UCSD-AML1 (cell line): Measurements from ENCODE around the gene TENM4.

Experiments
- DNase-seq: peaks from one replicate; lab custom pipeline; 2025; ENCODE audit not compliant: unreplicated experiment; lab: John Stamatoyannopoulos, UW

The TENM4 gene

DNA sequence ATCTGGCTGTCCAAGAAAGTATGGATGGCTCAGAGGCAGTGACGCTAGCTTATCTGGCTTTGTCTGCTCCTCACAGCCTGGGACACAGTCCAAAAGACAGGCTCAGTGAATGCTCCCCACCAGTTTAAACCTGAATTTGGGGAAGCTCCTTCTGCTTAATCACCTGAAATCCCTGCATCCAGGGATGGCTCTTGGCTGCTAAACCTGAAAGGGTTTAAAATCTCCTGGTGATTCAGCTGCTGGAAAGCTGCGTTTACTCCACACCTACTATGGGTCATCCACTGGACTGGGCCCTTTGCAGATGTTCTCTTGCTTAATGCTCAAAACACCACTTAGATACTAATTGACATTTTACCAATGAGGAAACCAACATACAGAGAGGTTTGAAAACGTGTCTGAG is 564.2 kb downstream of the TENM4 start:
- DNase-seq = no peak

- DNase-seq = no peak
Measured at GRCh38 chr11:78870655-78871054, 570.2 kb downstream of the TENM4 start.

DNA sequence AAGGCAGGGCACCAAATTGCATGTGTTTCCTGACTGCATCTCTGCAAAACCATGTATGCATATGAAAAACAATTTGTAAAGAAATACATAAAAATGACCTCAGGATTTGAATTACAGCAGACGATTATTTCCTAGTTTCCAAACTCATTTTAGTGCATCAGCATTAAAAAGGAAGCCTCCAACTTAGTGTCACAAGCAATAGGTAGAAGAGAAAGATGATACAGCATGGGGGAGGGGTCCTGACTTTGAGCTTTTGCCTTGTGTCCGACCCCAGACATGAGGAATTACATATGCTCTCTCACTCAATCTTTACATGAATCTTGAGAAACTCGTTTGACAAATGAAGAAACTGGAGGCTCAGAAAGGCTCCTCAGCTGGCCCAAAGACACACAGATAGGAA is 571.5 kb downstream of the TENM4 start:
- no peak for DNase-seq

- no peak for DNase-seq
Measured at GRCh38 chr11:78868563-78868962, 572.3 kb downstream of the TENM4 start.

GRCh38 chr11:78860720-78861422 is 580.0 kb downstream of the TENM4 start:
- DNase-seq = no peak

- no peak for DNase-seq
Measured at GRCh38 chr11:78857688-78858087, 583.1 kb downstream of the TENM4 start.

- DNase-seq = no peak
Measured at GRCh38 chr11:78856211-78856610, 584.6 kb downstream of the TENM4 start.

DNA sequence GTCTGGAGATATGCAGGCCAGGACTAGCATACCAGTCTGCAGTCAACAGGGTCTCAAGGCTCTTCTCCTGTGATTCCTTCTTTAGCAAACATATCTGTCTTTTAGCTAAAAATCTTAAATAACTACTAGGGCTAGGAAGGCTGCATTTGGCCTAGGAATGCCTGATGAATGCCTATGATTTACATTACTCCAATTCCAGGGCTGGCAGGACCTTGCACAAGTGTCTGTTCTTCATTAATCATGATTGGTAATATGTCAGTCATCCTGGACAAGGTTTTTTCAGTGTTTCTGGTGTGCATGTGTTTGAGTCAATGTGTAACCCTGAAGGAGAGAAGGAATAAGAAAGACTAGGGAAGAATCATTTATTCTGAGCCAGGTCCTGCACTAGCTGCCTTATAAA is 585.7 kb downstream of the TENM4 start:
- DNase-seq = no peak

GRCh38 chr11:78853521-78853920 is 587.3 kb downstream of the TENM4 start:
- no peak for DNase-seq

GRCh38 chr11:78851878-78852586 is 588.8 kb downstream of the TENM4 start:
- DNase-seq = no peak

GRCh38 chr11:78850078-78850477 is 590.8 kb downstream of the TENM4 start:
- no peak for DNase-seq

- no peak for DNase-seq
Measured at GRCh38 chr11:78846269-78846668, 594.6 kb downstream of the TENM4 start.

DNA sequence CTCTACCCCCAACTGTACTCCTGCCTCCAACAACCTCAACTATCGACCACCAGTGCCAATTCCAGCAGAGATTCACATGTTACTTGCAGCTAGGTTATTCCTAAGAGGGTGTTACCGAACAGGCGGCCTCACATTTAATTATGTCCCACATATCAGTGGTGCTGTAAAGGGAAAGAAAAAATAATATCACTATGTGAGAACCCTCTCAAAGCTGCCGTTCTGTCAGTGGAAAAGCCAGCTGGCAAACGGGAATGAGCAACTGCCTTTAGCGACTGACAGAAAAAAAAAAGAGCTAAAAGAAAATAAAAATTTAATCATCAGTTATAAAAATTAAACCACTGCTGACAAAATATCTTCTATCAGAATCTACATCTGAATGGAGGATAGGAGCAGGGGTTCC is 595.3 kb downstream of the TENM4 start:
- DNase-seq = no peak

GRCh38 chr11:78841456-78842060 is 599.3 kb downstream of the TENM4 start:
- no peak for DNase-seq

DNA sequence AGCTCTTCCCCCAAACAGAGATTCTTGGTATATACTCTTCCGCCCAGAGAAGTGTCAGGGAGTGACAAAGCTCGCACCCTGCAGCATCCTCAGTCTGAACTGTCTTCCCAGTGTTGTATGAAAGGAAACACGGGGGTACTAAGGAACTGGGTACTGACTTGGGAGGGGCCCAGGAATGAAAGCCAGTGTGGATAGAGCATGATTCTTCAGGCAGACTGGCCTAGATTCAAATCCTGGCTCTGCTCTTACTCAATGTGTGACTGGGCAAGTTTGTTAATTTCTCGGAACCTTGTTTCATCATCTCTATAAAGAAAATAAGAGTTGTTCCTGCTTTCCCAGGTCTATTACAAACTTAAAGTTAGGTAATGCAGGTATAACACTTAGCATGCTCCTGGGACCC is 600.2 kb downstream of the TENM4 start:
- DNase-seq = no peak

DNA sequence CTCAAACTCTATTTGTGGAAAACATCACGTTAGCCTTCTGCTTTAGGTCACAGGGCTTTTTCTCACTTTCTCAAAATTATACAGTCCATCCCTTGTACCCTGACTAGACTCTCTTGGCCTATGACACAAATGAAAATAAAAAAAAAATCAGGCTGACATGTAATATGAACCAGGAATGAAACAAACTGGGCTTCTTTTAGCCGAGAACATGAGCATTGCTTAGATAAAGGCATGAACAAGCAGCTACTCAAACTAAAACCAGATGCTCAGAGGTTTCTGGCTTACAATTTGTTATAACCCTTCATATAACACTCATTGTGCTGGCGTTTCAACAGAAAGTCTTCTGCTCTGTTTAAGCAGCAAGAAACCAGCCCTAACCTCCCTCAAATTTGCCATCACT is 600.6 kb downstream of the TENM4 start:
- DNase-seq = no peak

- DNase-seq = no peak
Measured at GRCh38 chr11:78838417-78838816, 602.4 kb downstream of the TENM4 start.

DNA sequence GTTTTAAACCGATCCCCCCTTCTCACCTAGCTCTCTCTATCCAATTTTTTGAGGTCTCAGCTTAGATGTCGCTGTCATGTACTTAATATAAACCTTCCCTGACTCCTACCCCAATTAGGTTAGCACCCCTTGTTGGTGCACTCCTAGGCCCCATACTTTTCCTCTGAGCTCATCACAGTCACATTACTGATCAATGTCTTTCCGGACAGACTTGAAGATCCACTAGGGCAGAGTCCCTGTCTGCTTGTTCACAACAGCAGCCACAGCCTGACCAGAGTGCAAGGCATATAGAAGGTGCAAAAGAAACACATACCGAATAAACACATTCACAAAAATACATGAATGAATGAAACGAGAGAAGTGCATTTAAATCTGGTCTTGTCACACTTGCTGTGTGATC is 605.2 kb downstream of the TENM4 start:
- DNase-seq = no peak

DNA sequence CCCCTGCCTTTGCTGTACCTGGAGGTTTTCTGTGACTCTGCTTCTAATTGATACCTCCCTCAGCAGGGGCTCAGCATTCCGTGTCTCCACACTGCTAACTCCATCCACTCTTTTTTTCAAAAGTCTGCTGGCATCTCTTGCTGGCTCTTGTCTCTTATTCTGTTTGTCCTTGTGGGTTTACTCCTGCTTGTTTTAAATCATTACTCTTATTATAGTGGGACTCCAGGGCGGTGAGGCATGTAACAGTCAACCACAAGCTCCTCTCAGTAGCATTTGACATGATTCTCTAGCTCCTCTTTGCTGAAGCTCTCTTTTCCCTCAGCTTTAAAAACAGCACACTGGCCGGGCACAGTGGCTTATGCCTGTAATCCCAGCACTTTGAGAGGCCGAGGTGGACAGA is 605.9 kb downstream of the TENM4 start:
- DNase-seq = no peak

DNA sequence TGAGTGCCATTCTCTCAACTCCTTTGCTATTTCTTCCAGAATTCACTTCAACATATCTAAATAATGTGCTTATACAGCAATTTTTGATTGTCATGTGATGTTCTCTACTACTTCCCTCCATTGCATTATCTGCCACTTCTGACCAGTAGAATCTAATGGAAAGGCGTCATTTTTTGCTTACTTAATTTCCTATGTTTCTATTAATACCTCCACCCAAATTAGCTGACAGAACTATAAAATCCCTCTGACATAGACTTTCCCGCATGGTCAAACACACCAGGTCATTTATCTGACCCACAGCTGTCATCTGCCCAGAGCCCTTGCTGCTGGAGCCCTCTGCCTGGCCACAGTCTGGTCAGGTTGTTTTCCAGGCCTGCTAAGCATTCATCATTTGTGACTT is 607.6 kb downstream of the TENM4 start:
- no peak for DNase-seq

DNA sequence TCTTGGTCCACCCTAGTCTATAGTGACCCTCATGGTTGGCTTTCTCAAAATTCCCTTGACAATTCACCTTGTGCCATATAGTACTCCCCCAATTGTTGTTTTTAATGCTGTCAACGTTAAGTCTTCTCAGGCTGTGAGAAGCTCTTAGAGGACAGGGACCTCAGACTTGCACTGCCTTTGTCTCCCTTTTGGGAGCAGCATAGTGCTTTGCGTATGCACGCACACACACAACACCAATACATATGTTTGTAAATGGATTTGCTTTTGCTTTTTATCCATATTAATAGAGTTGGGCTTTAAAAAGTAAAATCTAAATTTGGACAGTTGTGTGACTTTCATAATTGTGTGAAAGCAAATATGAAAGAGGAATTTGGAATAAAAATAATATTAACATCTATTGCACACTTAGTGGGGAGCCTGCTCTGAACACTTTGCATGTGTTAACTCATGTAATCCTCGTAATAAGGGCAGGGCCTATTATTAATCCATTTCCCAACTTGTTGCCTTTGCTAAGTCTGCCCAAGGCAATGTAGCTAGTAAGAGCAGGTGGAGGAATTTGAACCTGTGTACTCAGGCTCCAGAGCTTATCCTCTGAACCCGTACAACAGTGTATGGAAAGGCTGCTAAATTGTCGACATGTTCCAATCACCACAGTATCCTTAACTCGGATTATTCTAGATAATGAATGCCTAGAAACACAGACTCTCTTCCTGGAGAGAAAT is 608.4 kb downstream of the TENM4 start:
- no peak for DNase-seq

- DNase-seq = no peak
Measured at GRCh38 chr11:78831571-78831970, 609.3 kb downstream of the TENM4 start.
